ENCODE results near the gene ZNF583.

- TF ChIP-seq CTCF (IDR thresholded peaks at IDR 0.05; ENCODE audit: low read depth, low read length) (no peak), EZH2phosphoT487 (IDR thresholded peaks at IDR 0.05; ENCODE audit: low read depth) (no peak)
Observed at GRCh38 chr19:56360841-56361240, 43.3 kb upstream of the ZNF583 start.

Data from OCI-LY3 (cell line).